Loucy (cell line): Measurements from ENCODE around the gene FMN1.

Experiments
- EZH2phosphoT487 ChIP-seq: fragments of 200-600 bp; IDR thresholded peaks from 2 replicates; pipeline ENCODE4 v1.6.1; 2018; ENCODE audit warnings: antibody characterized with exemption, mild to moderate bottlenecking, moderate library complexity, borderline replicate concordance
- TF ChIP-seq, protein P1 (sequence below): fragments of 200-600 bp; sonication (generic); conservative IDR thresholded peaks from 2 replicates; pipeline ENCODE4 v1.5.1; 2014; ENCODE audit warnings: mild to moderate bottlenecking, antibody characterized with exemption, low read length

DNA sequence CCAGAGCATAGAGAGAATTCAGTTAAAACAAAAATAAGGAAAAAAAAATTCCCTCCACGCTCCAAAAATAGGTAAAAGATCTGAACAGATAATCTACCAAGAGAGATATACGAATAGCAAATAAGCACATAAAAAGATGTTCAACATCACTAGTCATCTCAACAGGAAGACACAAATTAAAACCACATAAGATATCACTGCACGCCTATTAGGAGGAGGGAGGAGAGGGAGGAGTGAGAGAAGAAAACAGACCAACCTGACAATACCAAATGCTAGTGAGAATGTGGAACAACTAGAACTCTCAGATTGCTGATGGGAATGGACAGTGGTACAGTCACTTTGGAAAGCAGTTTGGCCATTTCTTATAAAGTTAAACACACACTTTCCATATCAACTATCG lies 212.5 kb downstream of the FMN1 start:
- TF ChIP-seq, protein P1, sequence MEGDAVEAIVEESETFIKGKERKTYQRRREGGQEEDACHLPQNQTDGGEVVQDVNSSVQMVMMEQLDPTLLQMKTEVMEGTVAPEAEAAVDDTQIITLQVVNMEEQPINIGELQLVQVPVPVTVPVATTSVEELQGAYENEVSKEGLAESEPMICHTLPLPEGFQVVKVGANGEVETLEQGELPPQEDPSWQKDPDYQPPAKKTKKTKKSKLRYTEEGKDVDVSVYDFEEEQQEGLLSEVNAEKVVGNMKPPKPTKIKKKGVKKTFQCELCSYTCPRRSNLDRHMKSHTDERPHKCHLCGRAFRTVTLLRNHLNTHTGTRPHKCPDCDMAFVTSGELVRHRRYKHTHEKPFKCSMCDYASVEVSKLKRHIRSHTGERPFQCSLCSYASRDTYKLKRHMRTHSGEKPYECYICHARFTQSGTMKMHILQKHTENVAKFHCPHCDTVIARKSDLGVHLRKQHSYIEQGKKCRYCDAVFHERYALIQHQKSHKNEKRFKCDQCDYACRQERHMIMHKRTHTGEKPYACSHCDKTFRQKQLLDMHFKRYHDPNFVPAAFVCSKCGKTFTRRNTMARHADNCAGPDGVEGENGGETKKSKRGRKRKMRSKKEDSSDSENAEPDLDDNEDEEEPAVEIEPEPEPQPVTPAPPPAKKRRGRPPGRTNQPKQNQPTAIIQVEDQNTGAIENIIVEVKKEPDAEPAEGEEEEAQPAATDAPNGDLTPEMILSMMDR, result no peak
- no peak for TF ChIP-seq EZH2phosphoT487
